HuH-7 (cell line): ENCODE data around the gene CLASP1.
"Not testable (repeated sequence)": the region's sequence is repeated elsewhere in the genome, so short reads cannot be mapped to it uniquely, and the experiment has no call there.

Experiments used
- DNase-seq: peaks from one replicate; pipeline ENCODE4 v3.0.0; 2011; ENCODE audit warnings: low spot score

The CLASP1 gene

GRCh38 chr2:121662656-121663055 is 13.4 kb upstream of the CLASP1 start:
- DNase-seq: no peak

- DNase-seq: no peak
These were observed 10.7 kb upstream of the CLASP1 start for GRCh38 chr2:121659933-121660332.

GRCh38 chr2:121658393-121658792 is 9.1 kb upstream of the CLASP1 start:
- DNase-seq: not testable (repeated sequence)

- no peak for DNase-seq
These were observed 3.8 kb upstream of the CLASP1 start for GRCh38 chr2:121653035-121653434.

- DNase-seq: peak; percentile 15
These were observed 1.2 kb upstream of the CLASP1 start for GRCh38 chr2:121650315-121650930.

- peak; percentile 63 for DNase-seq
These were observed 493 bp upstream of the CLASP1 start for GRCh38 chr2:121649596-121650314.

GRCh38 chr2:121648206-121649148 is 785 bp downstream of the CLASP1 start:
- peak; percentile 34 for DNase-seq

GRCh38 chr2:121647396-121647795 is 1.9 kb downstream of the CLASP1 start:
- DNase-seq: no peak

- no peak for DNase-seq
These were observed 4.5 kb downstream of the CLASP1 start for GRCh38 chr2:121644715-121645114.

- DNase-seq: no peak
These were observed 5.4 kb downstream of the CLASP1 start for GRCh38 chr2:121643877-121644276.

- DNase-seq: no peak
These were observed 8.6 kb downstream of the CLASP1 start for GRCh38 chr2:121640380-121641316.

- not testable (repeated sequence) for DNase-seq
These were observed 9.4 kb downstream of the CLASP1 start for GRCh38 chr2:121639846-121640245.

GRCh38 chr2:121638333-121638732 is 10.9 kb downstream of the CLASP1 start:
- no peak for DNase-seq

GRCh38 chr2:121635371-121635770 is 13.9 kb downstream of the CLASP1 start:
- DNase-seq: no peak

GRCh38 chr2:121634354-121635307 is 14.6 kb downstream of the CLASP1 start:
- no peak for DNase-seq

GRCh38 chr2:121633463-121633862 is 15.8 kb downstream of the CLASP1 start:
- DNase-seq: no peak

- DNase-seq: no peak
These were observed 21.7 kb downstream of the CLASP1 start for GRCh38 chr2:121627525-121628050.

- DNase-seq: no peak
These were observed 22.3 kb downstream of the CLASP1 start for GRCh38 chr2:121626777-121627524.

- no peak for DNase-seq
These were observed 23.3 kb downstream of the CLASP1 start for GRCh38 chr2:121625953-121626352.
